HG03442 (cell line): ENCODE measurements around the gene C8G.

ENCODE experiments used
- ATAC-seq: cut with Tn5 transposase; IDR thresholded peaks from one replicate; pipeline ENCODE4 v1.9.1; 2021; ENCODE audit warnings: mild to moderate bottlenecking, moderate library complexity; ENCODE audit not compliant: unreplicated experiment

Gene C8G

GRCh38 chr9:136980669-136981478, 35.8 kb downstream of the C8G start:
- ATAC-seq: no peak

DNA sequence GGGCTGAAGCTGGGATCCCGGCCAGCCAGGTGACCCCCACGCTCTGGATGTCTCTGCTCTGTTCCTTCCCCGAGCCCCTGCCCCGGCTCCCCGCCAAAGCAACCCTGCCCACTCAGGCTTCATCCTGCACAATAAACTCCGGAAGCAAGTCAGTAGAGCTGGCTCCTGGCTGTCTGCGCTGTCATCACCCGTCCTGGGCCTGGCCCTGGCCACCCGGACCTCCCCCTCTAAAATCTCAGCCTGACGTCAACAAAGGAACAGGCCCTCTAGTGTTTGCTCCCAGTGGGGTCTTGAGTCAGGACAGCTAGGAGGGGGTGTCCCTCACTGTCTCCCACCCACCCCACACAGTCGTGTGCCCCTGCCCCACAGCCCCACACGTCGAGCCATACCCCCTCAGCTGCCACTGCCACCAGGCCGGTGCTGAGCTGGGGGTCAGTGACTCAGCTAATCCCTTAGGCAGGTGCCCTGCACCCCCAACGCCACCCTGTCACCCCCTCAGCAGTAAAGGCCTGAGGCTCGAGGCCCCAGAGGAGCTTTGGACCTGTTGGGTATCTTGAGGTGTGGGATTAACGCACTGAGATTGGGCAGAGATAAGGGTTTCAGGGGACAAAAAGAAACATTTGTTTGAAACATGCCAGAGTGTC, 36.7 kb downstream of the C8G start:
- no peak for ATAC-seq

DNA sequence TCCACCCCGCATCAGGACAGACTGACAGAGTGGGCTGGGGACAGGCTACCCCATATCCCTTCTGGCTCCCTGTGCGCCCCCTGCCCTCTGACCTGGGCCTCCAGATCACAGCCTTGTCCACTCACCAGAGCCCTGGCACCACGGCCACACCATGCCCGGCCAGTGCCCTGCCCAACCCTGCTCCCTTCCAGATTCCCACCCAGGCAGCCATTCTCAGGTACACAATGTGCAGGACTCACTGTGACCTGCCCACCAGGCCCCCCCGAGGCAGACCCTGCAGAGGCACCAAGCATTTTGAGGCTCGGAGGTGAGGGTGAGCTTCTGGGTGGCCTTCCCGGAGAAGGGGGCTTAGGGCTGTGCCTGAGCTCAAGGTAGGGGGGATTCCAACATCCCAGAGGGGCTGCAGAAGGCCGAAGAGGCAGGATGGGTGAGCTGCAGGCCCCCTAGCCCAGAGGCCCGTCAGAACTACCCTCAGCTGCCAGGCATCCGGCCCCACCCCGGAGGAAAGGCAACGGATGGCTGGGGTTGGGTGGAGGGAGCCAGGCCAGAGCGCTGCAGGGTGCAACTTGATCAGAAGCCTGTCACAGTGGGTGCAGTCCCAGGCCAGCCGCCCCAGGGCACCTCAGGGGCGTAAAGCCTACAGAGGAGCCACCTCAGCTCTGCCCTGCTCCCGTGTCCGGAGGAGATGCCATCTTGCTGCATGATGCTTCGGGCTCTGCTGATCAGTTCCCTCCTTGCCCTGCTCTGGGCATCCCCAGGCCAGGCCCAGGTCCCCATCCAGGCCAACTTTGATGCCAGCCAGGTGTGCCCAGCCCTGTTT, 37.4 kb downstream of the C8G start, which contains the start of gene LCNL1:
Gene LCNL1 (plus strand): TSS at position 762 of the 820 bp plus-strand sequence. CDS start 594 bp downstream, outside the sequence.
- ATAC-seq: no peak

DNA sequence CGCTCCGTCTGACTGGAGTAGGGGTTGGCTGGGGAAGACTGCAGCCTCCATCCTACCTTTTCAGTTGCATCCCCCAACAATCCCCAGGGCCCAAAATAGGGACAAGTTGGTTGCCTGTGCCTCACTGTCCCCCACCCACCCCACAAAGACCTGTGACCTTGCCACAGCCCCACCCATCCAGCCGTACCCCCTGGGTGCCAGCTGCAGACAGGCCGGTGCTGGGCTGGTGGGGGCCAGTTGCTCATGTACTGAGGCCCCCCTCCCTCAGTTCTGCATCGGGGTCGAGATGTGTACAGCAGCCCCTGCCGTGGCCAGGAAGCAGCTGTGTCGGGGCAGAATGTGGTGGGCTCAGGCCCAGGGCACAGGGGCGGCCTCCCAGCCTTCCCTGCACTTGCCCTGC, 38.1 kb downstream of the C8G start:
- ATAC-seq: no peak

GRCh38 chr9:136983656-136984314, 38.7 kb downstream of the C8G start:
- no peak for ATAC-seq

GRCh38 chr9:136984464-136985026, 39.5 kb downstream of the C8G start:
- no peak for ATAC-seq

DNA sequence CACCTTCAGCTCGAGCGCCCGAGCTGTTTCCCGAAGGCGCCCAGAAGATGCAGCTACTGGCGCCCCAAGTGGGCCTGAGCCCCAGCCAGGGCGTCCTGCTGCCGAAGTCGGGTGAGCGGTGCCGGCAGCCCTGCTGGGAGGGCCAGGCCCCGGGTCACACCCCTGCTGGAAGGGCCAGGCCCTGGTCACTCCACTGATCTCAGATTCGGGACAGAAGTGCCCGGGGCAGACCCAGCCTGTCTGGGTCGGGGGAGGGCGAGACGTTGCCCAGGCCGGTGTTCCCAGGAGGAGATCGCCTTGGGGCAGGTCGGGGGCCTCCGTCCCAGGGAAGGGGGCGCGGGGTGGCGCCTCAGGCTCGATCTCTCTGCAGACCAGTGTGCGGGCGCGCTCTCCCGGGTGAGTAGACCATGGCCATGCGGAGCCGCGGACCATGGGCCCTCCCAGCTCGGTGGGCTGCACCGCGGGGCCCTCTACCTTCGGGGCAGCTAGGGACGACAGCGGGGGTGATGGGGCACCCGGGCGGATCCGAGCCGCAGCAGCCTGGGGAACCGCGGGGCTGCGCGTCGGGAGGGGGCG, 40.1 kb downstream of the C8G start:
- no peak for ATAC-seq

DNA sequence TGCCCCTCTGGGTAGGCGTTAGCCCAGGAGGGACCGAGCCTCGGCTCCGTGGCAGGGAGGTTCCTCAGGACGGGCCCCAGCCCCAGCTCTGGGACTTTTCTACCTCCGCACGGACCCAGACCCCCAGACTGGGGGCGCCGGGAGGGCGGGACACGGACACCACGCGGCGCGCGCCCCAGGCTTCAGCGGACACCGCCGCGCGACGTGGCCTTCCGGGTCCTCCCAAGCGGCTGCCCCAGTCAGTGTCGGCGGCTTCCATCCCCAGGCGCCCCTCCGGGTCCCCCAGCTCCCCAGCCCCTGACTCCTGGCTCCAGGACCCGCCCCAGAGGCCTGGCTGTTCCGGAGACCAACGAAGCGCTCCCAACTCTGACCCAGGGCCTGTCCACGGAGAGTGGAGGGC, 40.8 kb downstream of the C8G start:
- ATAC-seq: no peak

- no peak for ATAC-seq
Measured at GRCh38 chr9:136988872-136989271, 43.8 kb downstream of the C8G start.

- ATAC-seq: no peak
Measured at GRCh38 chr9:136990242-136990911, 45.3 kb downstream of the C8G start.

DNA sequence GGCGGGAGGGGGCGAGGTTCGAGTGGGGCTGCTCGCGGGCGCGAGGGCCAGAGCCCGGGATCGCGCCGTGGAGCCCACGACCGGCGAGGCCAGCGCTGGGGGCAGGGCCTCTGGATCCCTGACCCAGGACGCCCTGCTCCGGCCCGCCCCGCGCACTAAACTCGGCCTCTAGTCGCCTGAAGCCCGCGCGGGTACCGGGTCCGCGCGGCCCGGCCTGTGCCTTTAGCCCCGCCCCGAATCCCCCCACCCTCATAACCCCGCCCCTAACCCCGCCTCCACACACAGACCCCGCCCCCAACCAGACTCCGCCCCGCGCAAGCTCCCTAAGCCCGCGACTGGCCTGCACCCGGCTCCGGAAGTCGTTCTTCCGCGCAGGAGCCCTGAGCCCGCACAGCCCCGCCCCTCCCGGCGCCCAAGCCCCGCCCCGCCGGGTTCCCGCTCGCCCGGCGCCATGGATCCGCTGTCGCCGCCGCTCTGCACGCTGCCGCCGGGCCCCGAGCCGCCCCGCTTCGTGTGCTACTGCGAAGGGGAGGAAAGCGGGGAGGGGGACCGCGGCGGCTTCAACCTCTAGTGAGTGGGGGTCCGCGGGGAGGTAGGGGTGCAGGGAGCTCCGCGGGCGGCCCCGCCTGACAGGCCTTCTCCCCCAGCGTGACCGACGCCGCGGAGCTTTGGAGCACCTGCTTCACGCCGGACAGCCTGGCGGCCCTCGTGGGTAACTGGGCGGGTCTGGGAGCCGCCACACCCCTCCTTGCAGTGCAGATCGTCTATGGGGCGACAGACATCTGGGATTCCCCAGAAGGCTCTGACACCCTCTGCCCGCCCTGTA, 47.2 kb downstream of the C8G start, which contains the start of gene PAXX:
Gene PAXX (plus strand): TSS at position 430 of the 826 bp plus-strand sequence. CDS start 22 bp downstream, at position 452.
- ATAC-seq: peak; percentile 79

DNA sequence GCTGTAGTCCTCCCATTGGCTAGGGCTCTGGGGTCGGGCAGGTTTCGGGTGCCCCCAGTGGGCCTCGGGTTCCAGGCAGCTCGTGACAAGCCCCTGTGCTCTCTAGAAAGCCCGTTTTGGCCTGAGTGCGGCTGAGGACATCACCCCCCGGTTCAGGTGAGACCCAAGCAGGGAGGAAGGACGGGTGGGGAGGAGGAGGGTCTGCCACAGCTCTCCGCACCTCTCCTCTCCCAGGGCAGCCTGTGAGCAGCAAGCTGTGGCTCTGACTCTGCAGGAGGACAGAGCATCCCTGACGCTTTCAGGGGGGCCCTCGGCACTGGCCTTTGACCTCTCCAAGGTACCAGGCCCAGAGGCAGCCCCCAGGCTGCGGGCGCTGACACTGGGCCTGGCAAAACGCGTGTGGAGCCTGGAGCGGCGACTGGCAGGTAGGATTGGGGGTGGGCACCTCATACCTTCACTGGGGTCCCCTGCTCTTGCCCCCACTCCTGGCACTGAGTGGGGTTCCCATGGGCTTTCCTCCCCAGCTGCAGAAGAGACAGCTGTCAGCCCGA, 47.9 kb downstream of the C8G start:
- no peak for ATAC-seq

DNA sequence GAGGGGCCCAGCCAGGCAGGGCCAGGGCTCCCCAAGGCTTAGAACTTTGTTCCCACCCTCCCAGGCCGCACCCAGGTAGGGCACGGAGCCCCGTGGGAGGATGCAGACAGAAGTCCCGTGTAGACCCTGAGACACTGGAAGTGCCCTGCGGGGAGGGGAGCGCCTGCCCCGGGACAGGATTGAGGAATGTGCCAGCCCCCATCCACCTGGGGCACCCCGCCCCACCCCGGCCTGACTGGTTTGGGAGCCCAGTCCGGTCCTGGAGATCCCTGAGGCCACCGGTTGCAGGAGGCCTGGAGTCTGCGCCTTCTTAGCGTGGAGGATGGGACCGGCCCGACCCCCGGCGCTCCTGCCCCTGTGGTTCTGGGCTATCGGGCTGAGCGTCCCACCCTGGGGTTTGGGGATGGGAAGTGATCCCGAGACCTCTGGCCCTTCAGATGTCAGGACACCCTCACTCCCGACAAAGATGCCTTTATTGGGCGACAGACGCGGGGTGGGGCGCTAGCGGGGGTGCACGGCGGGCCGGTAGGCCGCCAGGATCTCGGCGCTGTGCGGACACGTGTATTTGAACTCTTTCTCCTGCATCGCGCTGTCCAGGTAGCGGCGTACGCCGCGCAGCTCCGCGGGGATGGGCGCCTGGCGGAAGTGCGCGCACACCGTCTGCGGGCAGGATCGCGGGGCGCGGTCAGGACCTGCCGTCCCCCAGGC, 49.3 kb downstream of the C8G start:
- no peak for ATAC-seq

DNA sequence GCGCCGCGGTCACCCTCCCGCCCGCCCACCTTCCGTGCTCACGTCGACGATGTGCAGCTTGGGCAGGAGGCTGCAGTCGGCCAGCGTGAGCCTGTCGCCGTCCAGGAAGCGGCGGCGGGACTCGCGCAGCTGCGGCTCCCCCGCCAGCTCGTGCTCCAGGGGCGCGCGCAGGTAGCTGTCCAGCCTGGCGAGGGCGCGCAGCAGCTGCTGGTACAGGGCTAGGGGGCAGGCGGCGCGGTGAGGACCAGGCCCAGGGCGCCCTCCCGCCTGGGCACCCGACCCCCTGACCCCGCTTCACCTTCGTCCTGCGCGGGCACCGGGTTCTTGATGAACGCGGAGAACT, 49.8 kb downstream of the C8G start:
- no peak for ATAC-seq

DNA sequence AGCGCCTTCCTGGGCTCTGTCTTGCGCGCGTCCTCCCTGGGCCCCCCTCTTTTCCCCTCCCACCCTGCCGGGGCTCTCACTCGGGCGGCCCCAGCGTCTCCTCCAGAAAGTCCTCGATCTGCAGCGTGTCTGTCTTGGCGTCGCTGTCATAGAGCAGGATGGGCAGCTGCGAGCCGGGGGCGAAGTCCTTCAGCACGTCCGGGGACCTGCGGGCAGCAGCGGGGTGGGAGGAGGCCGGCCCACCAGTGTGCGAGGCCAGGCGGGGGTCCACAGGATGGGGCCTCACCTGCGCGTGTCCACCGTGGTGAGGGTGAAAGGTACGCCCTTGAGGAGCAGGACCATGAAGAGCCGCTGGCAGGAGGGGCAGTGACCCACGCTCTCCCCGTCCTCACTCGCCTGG, 50.3 kb downstream of the C8G start:
- no peak for ATAC-seq

DNA sequence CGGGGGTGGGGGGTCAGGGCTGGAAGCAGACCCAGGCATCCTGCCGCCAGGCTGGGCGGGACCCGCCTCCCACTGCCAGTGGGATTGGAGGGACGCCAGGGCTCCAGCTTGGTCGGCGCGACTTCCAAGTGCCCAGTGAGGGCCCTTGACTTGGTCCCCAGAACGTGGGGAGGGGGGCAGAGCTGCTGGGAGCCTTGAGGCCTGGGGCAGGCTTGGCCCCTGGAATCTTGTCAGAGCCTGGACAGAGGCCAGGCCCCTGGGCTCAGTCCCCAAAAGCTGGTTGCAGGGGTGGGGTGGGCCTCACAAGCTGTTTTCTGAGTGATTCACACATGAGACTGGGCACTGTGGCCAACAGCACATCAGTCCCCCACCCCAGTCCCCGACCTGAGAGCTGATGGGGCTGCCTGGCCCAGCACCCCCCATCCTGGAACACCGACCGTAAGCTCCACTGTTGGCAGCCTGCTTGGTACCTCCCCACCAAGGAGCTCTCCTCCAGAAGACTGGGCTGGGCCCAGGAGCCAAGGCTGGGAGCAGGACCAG, 50.8 kb downstream of the C8G start:
- no peak for ATAC-seq
